Measurements from ENCODE around the gene NEXN.

NEXN gene

DNA sequence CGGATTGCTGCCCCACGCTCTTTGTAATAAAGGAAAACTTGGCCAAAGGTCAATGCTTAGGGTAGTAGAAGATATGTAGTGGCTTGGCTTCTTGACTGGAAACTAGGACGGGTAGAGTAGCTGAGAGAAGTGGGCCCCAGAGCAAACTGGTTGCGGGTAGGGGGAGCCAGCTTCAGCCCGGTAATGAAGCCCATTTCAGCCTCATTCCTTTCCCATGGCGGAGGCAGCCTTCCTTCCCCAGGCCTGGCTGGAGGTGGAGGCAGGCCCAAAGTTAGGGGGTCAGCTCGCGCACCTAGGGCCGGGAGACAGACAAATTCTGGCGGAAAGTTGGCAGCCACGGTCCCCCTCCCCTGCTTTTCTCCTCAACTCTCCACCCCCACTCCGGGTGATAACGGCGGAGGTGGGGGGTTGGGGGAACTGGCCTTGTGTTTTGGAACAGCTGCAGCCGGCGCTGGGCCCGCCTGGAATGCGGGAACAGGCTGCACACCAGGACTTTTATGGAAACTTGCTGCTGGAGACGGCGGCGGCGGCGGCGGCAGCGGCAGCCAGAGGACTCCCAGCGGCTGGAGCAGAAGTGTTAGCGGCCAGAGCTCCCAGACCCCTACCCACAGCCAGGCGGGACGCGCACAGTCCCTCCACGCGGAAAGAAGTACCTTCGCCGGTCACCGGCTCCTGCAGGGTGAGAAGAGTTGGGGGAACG, at the start of gene NEXN:
NEXN (plus strand) TSS at position 544 of the 700 bp plus-strand sequence. CDS start 27,483 bp downstream, outside the sequence.
- DNase-seq (ENCODE audit: extremely low read depth in 1 of 2, low read depth in 1 of 2): no peak

DNA sequence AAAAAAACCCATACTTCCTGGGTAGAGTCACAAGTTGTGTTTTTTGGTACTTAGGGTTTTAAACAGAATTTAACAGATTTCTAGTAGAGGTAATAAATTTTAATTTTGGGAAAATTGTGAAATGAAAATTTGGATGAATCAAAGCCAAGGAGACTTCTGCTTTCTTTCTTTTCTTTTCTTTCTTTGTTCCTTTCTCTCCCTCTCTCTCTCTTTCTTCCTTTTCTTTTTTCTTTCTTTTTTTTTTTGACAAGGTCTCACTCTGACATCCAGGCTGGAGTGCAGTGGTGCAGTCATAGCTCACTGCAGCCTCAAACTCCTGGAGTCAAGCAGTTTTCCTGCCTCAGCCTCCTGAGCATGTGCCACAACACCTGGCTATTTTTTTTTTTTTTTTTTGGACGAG, 46.9 kb upstream of the NEXN start:
- DNase-seq (ENCODE audit: extremely low read depth in 1 of 2, low read depth in 1 of 2): no peak

- DNase-seq (ENCODE audit: extremely low read depth in 1 of 2, low read depth in 1 of 2): no peak
Observed at GRCh38 chr1:77845951-77846350, 42.5 kb upstream of the NEXN start.

DNA sequence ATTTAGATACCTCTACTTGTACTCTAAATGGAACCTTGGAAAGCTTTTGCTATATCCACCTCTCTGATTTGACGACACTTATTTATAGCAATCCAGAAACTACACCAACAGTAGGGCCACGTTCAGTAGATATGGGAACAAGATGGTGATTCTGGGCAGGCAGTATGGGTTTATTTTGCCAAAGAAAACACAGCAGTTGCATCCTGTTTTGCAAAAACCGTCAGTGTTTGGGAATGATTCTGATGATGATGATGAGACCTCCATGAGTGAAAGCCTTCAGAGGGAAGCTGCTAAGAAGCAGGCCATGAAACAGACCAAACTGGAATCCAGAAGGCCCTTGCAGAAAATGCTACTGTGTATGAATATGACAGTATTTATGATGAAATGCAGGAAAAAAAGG, 41.5 kb upstream of the NEXN start:
- no peak for DNase-seq (ENCODE audit: extremely low read depth in 1 of 2, low read depth in 1 of 2)

DNA sequence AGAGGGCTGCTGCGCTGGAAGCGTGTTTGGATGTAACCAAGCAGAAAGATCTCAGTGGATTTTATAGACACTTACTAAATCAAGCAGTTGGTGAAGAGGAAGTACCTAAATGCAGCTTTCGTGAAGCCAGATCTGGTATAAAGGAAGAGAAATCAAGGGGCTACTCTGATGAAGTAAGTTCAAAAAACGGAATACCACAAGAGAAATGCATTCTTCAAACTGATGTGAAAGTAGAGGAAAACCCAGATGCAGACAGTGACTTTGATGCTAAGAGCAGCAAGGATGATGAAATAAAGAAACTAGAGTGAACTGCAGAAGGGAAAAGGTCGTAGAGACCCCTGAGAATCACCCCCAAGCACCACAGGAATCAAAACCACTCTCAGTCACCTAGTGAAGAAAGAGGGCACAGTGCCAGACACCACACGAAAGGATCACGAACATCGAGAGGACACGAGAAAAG, 40.8 kb upstream of the NEXN start:
- no peak for DNase-seq (ENCODE audit: extremely low read depth in 1 of 2, low read depth in 1 of 2)

DNA sequence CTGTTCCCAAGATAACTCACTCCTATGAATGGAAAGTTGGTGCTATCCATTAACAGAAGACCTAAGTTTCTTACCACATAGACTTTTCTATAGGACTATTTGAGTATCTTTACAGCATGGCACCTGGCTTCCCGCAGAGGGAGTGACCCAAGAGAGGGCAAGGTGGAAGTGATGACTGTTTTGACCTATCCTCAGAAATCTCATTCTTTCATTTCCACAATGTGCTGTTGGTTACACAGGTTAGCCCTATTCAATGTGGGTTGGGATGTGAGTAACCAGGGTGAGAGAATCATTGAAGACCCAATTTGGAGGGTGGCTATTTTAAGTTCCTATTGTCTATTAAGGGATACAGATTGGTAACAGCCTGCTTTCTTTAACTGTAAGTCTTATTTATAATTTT, 38.3 kb upstream of the NEXN start:
- DNase-seq (ENCODE audit: extremely low read depth in 1 of 2, low read depth in 1 of 2): no peak

DNA sequence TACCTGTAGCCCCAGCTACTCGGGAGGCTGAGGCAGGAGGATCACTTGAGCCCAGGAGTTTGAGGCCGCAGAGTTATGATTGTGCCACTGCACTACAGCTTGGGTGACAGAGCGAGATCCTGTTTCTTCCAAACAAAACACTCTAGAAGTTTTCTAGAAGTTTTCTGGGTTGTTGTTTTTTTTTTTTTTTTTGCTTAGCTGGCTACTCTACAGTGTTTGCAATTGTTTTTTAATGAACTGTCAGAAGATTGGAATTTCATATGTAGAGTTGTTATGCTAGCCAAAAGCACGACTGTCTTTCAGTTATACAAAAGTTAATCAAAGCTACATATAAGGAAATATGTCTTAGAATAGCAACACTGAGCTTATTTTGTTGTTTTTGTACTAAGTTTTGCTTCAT, 30.9 kb upstream of the NEXN start:
- no peak for DNase-seq (ENCODE audit: extremely low read depth in 1 of 2, low read depth in 1 of 2)

DNA sequence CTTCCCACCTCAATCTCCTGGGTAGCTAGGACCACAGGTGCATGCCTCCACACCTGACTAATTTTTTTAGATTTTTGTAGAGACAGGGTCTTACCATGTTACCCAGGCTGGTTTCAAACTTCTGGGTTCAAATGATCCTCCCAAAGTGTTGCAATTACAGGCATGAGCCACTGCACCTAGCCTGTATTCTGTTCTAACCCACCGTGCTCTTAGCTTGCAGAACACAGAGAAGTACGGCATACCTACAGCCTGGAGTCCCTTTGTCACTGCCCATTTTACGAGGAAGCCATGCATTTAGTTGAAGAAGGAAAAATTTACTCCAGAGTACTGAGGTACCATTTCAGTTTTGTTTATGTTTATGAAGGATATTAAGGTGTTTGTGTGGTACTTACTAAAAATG, 29.7 kb upstream of the NEXN start:
- DNase-seq (ENCODE audit: extremely low read depth in 1 of 2, low read depth in 1 of 2): no peak

DNA sequence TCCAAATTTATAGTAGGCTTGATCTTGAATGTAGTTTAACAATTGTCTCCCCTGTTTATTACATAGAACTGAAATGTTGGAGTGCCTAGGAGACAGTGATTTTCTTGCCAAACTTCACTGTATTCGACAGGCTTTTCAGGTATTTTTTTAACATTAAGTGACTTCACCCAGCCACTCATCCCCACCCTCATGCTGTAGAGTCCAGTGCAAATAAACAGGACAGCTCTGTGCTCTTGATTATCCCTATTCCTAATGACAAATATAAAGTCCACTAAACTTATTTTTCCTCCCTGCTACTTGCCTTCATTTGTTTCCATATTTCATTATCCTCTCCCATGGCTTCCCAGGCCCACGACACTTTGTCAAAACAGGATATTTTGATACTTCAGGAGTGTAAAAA, 29.2 kb upstream of the NEXN start:
- DNase-seq (ENCODE audit: extremely low read depth in 1 of 2, low read depth in 1 of 2): no peak

GRCh38 chr1:77866296-77866695, 22.1 kb upstream of the NEXN start:
- no peak for DNase-seq (ENCODE audit: extremely low read depth in 1 of 2, low read depth in 1 of 2)

DNA sequence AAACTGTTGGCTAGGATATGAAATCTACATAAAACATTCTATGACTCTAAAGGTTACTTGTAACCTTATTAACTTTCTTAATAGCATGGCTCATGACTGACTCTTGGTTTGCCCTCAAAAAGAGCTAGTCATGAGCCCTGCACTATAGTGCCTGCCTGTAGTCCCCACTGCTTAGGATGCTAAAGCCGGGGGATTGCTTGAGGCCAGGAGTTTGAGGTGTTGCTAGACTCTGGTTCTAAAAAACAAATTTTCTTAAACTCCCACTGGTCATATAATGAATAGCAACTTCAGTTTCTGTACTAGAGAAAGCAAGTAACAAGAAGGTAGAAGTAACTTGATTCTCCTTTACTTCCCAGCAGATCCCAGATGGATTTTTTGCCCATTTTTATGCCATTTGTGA, 15.8 kb upstream of the NEXN start:
- no peak for DNase-seq (ENCODE audit: extremely low read depth in 1 of 2, low read depth in 1 of 2)

DNA sequence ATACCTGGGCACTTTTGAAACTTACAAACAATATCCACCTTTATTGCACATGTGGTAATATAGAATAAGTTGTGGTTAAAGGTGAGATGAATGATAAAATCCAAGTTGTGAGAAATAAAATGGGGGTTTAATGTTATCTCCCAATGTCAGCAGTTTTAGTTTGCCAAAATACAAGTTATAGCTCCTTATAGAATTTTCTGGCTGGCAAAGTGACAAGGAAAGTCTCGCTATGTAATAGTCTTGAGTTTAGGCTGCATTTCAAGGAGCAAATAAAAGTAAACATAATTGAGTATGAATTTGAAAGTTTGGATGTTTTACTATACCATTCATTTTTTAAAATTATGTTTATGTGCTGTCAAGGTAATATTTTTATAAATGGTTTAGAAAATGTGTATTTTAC, 15.0 kb upstream of the NEXN start:
- DNase-seq (ENCODE audit: extremely low read depth in 1 of 2, low read depth in 1 of 2): no peak

GRCh38 chr1:77874804-77875445, 13.5 kb upstream of the NEXN start:
- no peak for DNase-seq (ENCODE audit: extremely low read depth in 1 of 2, low read depth in 1 of 2)

DNA sequence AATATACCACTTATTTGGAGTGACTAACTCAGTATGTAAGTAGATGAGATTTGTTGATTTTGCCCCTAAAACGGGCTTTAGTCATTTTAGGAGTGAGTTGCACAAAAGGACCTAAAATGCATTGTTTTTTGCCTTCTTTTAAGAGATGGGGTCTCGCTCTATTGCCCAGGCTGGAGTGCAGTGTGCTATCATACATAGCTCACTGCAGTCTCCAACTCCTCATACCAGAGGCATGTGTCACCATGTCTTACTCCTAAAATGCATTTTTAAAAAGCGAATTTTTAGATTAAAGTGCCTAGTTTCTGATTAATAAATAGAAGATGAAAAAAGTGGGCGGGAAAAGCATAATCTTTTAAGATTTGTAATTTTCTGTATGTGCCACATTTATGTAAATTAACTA, 11.5 kb upstream of the NEXN start:
- DNase-seq (ENCODE audit: extremely low read depth in 1 of 2, low read depth in 1 of 2): no peak

DNA sequence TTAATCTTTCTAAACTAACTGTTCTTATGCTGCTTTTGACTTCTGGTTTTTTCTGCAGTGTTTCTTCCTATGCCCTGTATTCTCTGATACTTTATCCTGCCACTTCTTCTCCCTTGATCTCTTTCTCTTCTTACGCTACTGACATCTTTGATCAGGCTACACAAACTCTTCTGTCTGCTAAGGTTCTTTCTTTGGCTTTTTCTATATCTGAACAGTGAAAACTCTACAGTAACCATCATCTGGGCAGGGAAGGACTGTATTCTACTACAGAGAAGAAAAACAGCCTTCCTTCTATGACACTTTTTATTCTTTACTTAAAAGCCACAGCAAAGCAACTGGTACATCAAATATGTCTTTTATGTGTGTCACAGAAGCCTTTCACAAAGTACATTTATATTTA, 7.4 kb upstream of the NEXN start:
- no peak for DNase-seq (ENCODE audit: extremely low read depth in 1 of 2, low read depth in 1 of 2)

DNA sequence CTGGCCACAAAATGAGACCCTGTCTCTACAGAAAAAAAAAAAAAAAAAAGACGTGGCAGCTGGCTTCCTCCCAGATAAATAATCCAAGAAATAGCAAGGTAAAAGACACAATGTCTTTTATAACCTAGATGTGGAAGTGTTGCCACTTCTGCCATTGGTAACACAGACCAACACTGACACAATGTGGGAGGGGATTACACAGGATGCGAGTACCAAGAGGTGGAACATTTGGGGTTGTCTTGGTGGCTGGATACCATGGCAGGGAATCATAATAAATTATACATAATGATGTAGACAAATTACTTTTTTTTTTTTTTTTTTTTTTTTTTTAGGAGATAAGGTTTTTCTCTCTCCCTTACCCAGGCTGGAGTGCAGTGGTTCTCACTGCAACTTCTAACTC, 6.0 kb upstream of the NEXN start:
- no peak for DNase-seq (ENCODE audit: extremely low read depth in 1 of 2, low read depth in 1 of 2)

DNA sequence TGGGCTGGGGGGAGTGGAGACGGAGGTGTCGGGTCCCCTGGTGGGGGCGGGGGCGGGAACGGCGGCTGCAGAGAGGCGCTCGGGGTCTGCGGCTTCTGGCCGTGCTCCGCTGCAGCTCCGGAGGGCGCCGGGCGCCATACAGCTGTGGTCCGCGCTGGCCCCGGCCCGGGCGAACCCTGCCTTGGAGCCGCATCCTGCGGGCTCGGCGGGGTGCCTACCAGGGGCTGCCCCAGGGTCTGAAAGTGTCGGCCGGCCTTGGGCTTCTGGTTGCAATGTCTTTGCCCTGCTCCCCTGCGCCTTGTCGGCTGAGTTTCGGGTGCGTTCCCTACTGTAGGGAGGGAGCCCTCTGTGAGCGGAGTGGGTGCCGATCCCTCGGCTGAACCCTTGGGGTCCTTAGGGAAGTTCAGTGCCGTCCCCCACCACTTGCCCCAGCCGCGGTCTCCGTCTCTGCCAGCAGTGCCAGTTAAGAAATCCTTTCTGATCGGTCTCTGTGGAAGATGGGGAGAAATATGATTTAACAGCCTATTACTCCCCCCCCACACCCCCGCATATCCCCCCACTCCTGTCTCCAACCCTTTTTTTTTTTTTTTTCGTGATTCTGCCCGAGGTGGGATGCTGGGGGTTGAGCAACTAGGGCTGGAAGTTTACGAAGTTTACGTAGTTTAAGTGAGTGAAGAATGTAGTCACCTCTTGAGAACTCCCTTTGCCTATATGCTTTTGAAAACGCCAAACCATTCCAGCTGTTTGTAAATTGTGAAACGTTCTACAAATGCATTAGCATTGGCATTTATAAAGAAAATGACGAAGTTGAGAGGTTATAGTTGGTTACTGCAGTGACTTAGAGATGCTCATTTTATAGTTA, 588 bp downstream of the NEXN start:
- peak in 1 of 2 donors; percentile 9 for DNase-seq (ENCODE audit: extremely low read depth in 1 of 2, low read depth in 1 of 2)

DNA sequence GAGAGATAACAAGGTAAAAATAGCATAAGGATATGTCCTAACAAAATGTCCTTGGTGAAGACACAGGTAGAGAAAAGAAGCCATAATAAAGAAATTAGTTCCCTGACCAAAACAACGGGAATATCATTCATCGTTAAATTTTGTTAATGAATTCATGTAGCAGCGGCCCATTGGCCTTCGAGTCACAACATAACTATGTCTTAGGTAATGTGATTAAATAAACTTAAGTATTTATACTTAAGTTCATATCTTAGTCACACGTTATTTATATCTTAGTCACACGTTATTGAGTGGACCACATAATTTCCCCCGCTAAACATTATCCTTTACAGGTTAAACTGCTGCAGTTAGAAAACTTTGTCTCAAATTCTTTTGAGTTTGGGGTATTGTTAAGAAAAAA, 1.2 kb downstream of the NEXN start:
- DNase-seq (ENCODE audit: extremely low read depth in 1 of 2, low read depth in 1 of 2): no peak

DNA sequence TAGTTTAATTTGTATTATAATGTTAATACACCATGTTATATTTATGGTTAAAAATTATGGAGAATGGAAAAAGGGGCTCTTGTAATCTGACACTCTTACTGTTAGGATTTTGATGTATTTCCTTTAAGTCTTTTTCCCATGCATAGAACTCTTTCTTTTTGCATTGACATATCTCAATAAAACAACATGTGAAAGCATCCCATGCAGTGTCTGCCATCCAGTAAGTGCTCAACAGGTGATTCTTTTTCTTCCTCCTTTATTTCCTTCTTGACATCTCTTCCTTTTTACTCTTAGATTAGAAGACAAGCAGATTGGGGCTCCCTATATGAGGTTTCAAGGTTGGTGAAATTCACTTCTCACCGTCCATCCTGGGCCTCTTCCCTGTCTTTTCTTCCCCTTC, 2.8 kb downstream of the NEXN start:
- DNase-seq (ENCODE audit: extremely low read depth in 1 of 2, low read depth in 1 of 2): no peak

- no peak for DNase-seq (ENCODE audit: extremely low read depth in 1 of 2, low read depth in 1 of 2)
Observed at GRCh38 chr1:77899647-77900320, 11.4 kb downstream of the NEXN start.

GRCh38 chr1:77900687-77901293, 12.4 kb downstream of the NEXN start:
- no peak for DNase-seq (ENCODE audit: extremely low read depth in 1 of 2, low read depth in 1 of 2)

Data from stimulated activated CD8-positive, alpha-beta memory T cell treated with anti-CD3 and anti-CD28 coated beads, Interleukin-7, amount 100 ng/mL, for 48 hours (primary cell).